GM21381 (cell line): Measurements from ENCODE around the gene MPL.

Source experiments
- ATAC-seq: cut with Tn5 transposase; IDR thresholded peaks from one replicate; pipeline ENCODE4 v1.9.1; 2021; ENCODE audit warnings: mild to moderate bottlenecking, moderate library complexity; ENCODE audit not compliant: unreplicated experiment

The MPL gene

GRCh38 chr1:43337588-43337987, at the start of gene MPL:
Gene MPL, plus strand, starts transcription at chr1:43337818. Its CDS starts 31 bp downstream, at chr1:43337849.
- no peak for ATAC-seq

DNA sequence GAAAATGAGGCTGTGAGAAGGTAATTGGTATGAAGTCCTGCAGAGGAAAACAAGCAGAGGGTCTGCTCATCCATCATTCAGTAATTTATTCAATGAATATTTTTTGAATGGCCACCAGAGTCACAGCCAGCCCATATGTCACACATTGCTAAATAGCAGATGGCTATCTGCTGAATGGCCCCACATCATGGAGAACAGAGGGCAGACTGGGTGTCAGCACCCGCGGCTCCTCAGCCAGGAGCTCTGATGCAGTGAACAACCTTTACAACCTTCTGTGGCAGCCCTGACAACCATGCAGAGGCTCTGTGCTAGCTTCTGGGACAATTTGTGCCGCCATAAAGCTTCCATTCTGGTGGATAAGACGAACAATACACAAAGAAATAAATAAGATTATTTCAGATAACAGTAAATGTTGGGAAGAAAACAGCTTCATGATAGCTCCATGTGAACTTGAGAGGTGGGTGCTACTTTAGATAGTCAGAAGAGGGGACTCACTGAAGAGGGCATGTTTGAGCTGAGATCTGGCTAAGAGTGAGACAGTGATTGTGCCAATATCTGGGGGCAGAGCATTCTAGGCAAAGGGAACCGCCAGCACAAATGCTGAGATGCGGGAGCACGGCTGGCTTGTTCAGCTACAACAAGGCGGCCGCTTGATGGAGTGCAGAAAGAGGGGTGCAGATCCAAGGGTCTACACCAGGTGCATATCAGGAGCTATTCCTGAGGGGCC, 49.4 kb upstream of the MPL start:
- no peak for ATAC-seq

- ATAC-seq: no peak
These were observed 48.6 kb upstream of the MPL start for GRCh38 chr1:43288785-43289706.

DNA sequence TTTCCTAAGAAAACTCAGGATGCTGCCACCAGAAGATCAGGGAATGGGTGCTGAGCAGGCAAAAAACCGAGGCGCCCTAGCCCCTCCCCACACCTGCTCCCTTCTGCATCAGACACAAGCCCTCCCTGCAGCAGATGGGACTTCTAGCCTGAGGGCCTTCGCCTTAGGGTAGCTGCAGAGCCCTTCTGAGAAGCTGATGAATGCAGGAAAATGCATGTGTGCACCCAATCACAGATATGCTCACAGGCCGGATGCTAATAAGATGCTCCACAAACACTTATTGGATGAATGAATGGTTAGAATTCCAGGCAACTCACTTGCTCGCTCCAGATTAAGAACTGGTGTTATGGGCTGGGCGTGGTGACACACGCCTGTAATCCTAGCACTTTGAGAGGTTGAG, 45.4 kb upstream of the MPL start:
- ATAC-seq: no peak

DNA sequence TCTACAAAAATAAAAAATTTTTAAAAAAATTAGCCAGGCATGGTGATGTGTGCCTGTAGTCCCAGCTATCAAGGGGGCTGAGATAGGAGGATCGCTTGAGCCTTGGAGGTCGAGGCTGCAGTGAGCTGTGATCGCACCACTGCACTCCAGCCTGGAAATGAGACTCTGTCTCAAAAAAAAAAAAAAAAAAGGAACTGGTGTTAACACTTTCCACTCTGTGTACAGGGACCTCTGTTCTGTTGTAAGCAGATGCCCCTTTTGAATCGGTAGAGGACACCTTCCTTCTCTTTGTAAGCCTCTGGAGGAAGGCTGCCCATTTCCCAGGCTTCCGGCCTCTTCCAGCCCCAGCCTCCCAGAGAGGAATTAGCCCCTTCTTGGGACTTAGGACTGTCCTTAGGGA, 44.9 kb upstream of the MPL start:
- ATAC-seq: no peak

- no peak for ATAC-seq
These were observed 44.4 kb upstream of the MPL start for GRCh38 chr1:43293176-43293575.

DNA sequence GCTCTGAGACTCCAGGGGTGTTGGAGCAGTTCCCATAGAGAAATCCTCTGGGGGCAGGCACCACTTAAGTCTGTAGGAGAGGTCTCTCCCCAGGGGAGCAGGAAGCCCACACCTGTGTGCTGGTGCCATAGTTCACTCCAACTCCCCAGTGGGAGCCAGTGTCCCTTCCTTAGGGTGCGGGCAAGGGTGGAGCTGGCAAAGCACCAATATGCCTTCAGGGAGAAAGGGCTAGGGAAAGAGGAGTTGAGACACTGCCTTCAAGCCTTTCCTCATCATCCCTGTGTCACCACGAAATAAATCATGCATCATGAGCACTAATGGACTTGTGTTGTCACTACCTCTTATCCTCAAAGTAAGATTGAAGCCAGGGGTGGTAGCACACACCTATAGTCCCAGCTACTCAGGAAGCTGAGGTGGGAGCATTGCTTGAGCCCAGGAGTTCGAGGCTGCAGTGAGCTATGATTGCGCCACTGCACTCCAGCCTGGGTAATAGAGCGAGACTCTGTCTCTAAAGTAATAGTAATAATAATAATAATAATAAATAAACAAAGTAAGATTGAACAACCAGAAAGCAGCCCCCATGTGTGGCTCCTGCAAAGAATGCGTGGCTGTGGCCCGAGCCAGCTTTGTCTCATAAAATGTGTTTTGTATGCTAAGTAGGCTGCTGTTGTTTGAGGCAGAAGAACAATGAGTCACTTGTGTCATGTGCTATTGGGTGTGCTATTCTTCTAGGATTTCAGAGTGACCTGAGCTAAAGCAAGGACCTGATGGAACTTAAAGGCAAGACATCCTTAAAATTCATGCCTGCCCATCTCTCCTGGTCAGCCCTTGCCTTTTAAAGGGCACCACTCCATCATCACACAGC, 43.5 kb upstream of the MPL start:
- no peak for ATAC-seq

DNA sequence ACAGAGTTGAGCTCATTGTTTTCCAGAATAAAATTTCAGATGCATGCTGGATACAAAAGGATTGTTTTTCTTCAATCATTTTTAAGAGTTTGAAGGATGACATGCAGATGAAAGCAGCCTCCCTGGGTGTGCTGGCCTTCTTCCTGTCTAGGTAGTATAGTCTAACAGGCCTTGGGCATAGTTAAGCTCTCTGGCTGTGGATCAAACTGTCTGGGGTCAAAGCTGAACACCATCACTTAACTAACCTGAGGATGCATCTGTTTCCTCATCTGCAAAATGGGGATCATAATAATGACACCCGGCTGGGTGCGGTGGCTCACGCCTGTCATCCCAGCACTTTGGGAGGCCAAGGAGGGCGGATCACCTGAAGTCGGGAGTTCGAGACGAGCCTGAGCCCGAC, 42.9 kb upstream of the MPL start:
- no peak for ATAC-seq

- ATAC-seq: no peak
These were observed 41.4 kb upstream of the MPL start for GRCh38 chr1:43296207-43296606.

GRCh38 chr1:43298055-43298454, 39.6 kb upstream of the MPL start:
- ATAC-seq: no peak

DNA sequence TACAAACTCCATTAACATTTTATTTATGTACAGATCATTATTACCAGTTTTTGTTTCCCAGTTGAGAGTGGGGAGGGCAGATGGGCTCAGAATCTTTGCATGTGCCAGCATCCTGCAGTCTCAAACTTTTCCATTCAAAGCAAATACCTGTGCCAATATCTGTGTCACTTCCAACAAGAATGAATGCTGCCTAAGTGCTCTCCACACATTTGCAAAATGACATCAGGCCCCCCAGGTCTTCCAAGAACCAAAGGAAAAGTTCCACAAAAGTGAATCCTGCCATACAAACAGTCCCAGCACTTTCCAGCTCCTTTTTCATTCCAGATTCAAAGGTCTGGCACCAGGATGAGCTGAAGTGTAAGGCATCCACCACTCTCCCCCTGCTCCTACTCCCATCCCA, 38.5 kb upstream of the MPL start:
- ATAC-seq: no peak

DNA sequence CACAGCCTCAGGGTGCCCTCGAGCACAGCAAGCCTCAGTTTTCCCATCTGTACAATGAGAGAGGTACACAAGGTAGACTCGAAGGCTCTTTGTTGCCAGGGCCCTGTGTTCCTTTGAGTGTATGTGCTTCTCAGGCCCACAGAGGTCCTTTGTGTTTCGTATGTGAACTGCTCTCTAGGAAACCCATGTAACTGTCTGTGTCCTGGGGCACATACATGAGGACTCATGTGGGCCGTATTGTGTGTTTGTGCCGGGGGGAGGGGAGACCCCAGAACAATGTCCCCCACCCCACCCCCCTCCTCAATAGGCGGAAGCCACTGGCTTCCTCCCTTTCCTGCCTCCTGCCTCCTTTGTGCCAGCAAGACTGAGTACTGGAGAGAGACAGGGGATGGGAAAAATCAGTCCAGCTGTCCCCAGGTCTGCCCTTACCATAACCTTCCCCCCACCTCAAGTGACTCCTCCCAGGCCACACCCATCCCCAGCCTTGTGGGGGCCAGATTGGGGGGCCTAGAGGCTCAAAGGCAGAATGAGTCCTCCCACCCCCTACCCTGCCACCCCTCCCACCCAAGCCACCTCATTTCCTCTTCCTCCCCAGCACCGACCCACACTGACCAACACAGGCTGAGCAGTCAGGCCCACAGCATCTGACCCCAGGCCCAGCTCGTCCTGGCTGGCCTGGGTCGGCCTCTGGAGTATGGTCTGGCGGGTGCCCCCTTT, 37.1 kb upstream of the MPL start, which contains the start of gene TIE1:
Gene TIE1, plus strand, starts transcription at position 605 of the 717 bp plus-strand sequence. Its CDS starts 90 bp downstream, at position 695.
- no peak for ATAC-seq

- ATAC-seq: no peak
These were observed 35.4 kb upstream of the MPL start for GRCh38 chr1:43302201-43302600.

DNA sequence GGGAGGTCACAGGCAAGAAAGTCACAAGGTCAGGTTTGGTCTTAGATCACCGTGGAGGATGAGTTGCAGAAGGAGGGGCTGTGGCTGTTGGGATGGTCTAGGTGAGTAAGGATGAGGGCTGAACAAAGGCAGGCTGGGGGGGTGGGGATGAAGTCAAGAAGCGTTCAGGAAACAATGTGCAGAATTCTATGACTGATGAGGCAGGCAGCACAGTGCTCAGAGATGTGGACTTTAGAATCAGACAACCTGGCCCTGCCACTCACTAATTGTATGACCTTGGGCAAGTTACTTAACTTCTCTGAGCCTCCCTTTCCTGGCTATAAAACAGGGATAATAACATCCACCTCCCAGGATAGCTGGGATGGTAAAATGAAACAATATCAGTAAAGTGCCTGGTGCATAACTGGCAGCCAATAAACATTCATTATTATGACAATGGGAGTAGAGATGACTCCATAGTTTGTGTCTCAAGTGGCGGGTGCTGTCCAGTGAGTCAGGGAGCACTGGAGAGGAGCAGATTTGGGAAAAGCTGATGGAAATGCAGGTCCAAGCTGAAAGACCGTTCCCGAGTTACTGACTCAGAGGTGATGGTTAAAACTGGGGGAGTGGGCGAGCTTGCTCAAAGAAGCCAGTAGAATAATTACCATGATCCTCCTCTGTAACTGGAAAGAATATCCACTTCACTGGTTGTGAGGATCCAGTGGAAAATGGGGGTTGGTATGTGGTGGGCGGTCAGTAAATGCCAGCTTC, 34.7 kb upstream of the MPL start:
- ATAC-seq: no peak

GRCh38 chr1:43303471-43304313, 33.9 kb upstream of the MPL start:
- ATAC-seq: no peak

DNA sequence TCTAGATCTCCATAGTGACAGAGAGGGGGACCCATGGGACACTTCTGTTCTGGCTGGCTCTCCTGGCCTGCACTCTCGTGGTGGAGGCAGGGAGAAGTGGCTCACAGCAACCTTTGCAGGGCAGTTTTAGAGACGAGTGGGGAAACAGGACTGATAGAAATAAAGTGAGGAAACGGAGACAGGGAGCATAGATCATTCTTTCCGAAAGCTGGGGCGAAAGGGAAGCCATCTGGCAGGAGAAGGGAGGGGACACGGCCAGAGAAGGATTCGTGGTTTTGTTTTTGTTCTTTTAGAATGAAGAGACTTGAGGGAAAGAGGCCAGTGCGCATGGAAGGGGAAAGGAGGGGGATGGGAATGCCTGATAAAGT, 33.3 kb upstream of the MPL start:
- no peak for ATAC-seq

DNA sequence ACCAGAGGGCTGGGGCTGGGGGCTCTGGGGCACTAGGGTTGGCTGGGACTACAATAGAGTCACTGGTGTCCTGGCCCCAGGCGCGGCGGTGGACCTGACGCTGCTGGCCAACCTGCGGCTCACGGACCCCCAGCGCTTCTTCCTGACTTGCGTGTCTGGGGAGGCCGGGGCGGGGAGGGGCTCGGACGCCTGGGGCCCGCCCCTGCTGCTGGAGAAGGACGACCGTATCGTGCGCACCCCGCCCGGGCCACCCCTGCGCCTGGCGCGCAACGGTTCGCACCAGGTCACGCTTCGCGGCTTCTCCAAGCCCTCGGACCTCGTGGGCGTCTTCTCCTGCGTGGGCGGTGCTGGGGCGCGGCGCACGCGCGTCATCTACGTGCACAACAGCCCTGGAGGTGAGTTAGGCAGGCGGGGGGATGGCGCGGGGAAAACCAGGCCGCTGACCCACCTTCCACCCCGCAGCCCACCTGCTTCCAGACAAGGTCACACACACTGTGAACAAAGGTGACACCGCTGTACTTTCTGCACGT, 32.8 kb upstream of the MPL start:
- no peak for ATAC-seq

DNA sequence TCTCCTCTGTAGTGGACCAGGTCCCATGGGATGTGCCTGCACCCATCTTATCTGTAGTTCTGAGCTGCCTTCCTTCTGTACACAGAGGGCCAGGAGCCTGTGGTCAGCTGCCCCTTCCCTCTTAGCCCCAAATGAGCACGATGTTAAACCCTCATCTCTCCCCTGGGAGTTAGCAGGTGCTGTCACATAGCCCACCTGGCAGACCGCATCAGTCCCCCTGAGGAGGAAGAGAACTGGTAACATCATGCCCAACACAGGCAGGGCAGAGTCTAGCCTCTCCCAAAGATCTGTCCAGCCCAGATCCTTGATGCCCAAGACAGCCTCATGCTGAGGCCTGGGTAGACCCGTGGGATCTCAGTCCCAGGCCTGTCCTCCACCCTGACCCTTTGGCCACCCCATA, 32.2 kb upstream of the MPL start:
- ATAC-seq: no peak
